Measurements from ENCODE around the gene TTF2.

The TTF2 gene

GRCh38 chr1:117107364-117107763 is 47.2 kb downstream of the TTF2 start:
- TF ChIP-seq TCF12 (IDR thresholded peaks at IDR 0.05; ENCODE audit: low read depth) (no peak), YY1 (IDR thresholded peaks at IDR 0.05; ENCODE audit: low read depth) (no peak), ZBTB7A (IDR thresholded peaks at IDR 0.05; ENCODE audit: low read depth) (no peak), MAX (IDR thresholded peaks at IDR 0.05) (no peak), TAF1 (IDR thresholded peaks at IDR 0.05; ENCODE audit: low read depth) (no peak), CREB1 (IDR thresholded peaks at IDR 0.05; ENCODE audit: low read depth) (no peak)

GRCh38 chr1:117110774-117111173 is 50.6 kb downstream of the TTF2 start:
- TF ChIP-seq REST (IDR thresholded peaks at IDR 0.05; ENCODE audit: low read depth) (no peak), MAX (IDR thresholded peaks at IDR 0.05) (no peak), FOXM1 (IDR thresholded peaks at IDR 0.05; ENCODE audit: borderline replicate concordance, low read depth) (no peak)

- TF ChIP-seq YY1 (IDR thresholded peaks at IDR 0.05; ENCODE audit: low read depth): no peak
- no peak for TF ChIP-seq ZBTB7A (IDR thresholded peaks at IDR 0.05; ENCODE audit: low read depth)
- no peak for TF ChIP-seq FOXM1 (IDR thresholded peaks at IDR 0.05; ENCODE audit: borderline replicate concordance, low read depth)
- TF ChIP-seq CREB1 (IDR thresholded peaks at IDR 0.05; ENCODE audit: low read depth): no peak
- TF ChIP-seq EP300 (IDR thresholded peaks at IDR 0.05; ENCODE audit: borderline replicate concordance): no peak
- no peak for TF ChIP-seq TEAD4 (IDR thresholded peaks at IDR 0.05)
- no peak for TF ChIP-seq RAD21 (IDR thresholded peaks at IDR 0.05; ENCODE audit: low read depth)
- no peak for TF ChIP-seq REST (IDR thresholded peaks at IDR 0.05; ENCODE audit: low read depth)
- no peak for TF ChIP-seq NFIC (IDR thresholded peaks at IDR 0.05)
- TF ChIP-seq TCF12 (IDR thresholded peaks at IDR 0.05; ENCODE audit: low read depth): no peak
- no peak for TF ChIP-seq EGR1 (IDR thresholded peaks at IDR 0.05)
- TF ChIP-seq USF1 (IDR thresholded peaks at IDR 0.05): no peak
- no peak for TF ChIP-seq MAX (IDR thresholded peaks at IDR 0.05)
- no peak for TF ChIP-seq TAF1 (IDR thresholded peaks at IDR 0.05; ENCODE audit: low read depth)
- no peak for TF ChIP-seq CEBPB (IDR thresholded peaks at IDR 0.05)
Measured at GRCh38 chr1:117112047-117112717, 52.1 kb downstream of the TTF2 start.

- no peak for TF ChIP-seq TCF12 (IDR thresholded peaks at IDR 0.05; ENCODE audit: low read depth)
Measured at GRCh38 chr1:117113199-117113598, 53.1 kb downstream of the TTF2 start.

GRCh38 chr1:117114877-117115276 is 54.8 kb downstream of the TTF2 start:
- no peak for TF ChIP-seq TAF1 (IDR thresholded peaks at IDR 0.05; ENCODE audit: low read depth)
- TF ChIP-seq ZBTB7A (IDR thresholded peaks at IDR 0.05; ENCODE audit: low read depth): no peak
- TF ChIP-seq NFIC (IDR thresholded peaks at IDR 0.05): no peak
- TF ChIP-seq CREB1 (IDR thresholded peaks at IDR 0.05; ENCODE audit: low read depth): no peak

GRCh38 chr1:117116090-117116783 is 56.1 kb downstream of the TTF2 start:
- TF ChIP-seq YY1 (IDR thresholded peaks at IDR 0.05; ENCODE audit: low read depth): no peak
- TF ChIP-seq REST (IDR thresholded peaks at IDR 0.05; ENCODE audit: low read depth): no peak
- no peak for TF ChIP-seq CREB1 (IDR thresholded peaks at IDR 0.05; ENCODE audit: low read depth)
- no peak for TF ChIP-seq EGR1 (IDR thresholded peaks at IDR 0.05)
- TF ChIP-seq TEAD4 (IDR thresholded peaks at IDR 0.05): no peak
- TF ChIP-seq FOXM1 (IDR thresholded peaks at IDR 0.05; ENCODE audit: borderline replicate concordance, low read depth): no peak
- TF ChIP-seq MAX (IDR thresholded peaks at IDR 0.05): no peak
- TF ChIP-seq RAD21 (IDR thresholded peaks at IDR 0.05; ENCODE audit: low read depth): no peak
- TF ChIP-seq ZBTB7A (IDR thresholded peaks at IDR 0.05; ENCODE audit: low read depth): no peak
- no peak for TF ChIP-seq TCF12 (IDR thresholded peaks at IDR 0.05; ENCODE audit: low read depth)
- no peak for TF ChIP-seq USF1 (IDR thresholded peaks at IDR 0.05)
